Measurements from ENCODE around the gene ARHGAP26. TPM values are rescaled to one million over a fixed set of nuclear protein-coding genes. Genes with fewer than 3 reads are reported as not detected.
A peak's percentile ranks its signal among the peaks of the same experiment; 100 is the strongest.
"Not testable (repeated sequence)": the region's sequence is repeated elsewhere in the genome, so short reads cannot be mapped to it uniquely, and the experiment has no call there.

The ARHGAP26 gene
- total and polyA plus RNA-seq, 5 donors = 13.2 to 56.9 (median 47.0) TPM

DNA sequence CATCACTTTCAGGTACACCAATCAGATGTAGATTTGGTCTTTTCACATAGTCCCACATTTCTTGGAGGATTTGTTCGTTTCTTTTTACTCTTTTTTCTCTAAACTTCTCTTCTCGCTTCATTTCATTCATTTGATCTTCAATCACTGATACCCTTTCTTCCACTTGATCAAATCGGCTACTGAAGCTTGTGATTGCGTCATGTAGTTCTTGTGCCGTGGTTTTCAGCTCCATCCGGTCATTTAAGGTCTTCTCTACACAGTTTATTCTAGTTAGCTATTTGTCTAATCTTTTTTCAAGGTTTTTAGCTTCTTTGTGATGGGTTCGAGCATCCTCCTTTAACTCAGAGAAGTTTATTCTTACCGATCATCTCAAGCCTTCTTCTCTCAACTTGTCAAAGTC, 219.9 kb downstream of the ARHGAP26 start:
- H3K4me3 ChIP-seq (ENCODE audit: low read length); H3K9me3 ChIP-seq (ENCODE audit: control insufficient read depth, low read length); H3K4me1 ChIP-seq (ENCODE audit: control insufficient read depth, insufficient read depth, low read length); ATAC-seq; intact Hi-C loops (cut with DNase I); H3K27me3 ChIP-seq (ENCODE audit: control insufficient read depth, insufficient read depth); H3K27ac ChIP-seq (ENCODE audit: low read length); DNase-seq: not testable (repeated sequence)
- 93% methylated on average over 8 of the region's 8 CpGs for WGBS

DNA sequence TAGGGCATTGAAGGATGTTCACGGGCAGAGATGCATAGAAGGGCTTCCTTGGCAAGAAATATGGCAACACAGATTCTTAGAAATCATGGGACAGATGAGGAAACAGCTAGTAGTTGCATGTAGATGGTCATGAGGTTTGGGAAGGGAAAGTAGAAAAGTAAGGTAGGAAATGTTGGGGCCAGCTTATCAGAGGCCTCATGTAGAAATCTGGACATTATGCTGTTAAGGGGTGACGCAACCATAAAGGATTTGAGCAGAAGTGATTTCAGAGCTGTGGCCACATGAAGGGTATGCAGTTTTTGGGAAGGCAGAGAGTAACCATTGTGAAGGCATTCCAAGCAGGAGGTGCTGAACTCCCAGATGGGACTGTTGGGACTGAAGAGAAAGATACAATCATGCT, 224.0 kb downstream of the ARHGAP26 start:
- intact Hi-C loops (cut with DNase I) = no loop called here
- ATAC-seq (no peak), DNase-seq (no peak)
- WGBS = 93% methylated on average over 2 of the region's 2 CpGs
- Histone ChIP-seq H3K4me3 (ENCODE audit: low read length) (no peak overlapping the region), H3K27ac (ENCODE audit: low read length) (no peak overlapping the region), H3K27me3 (ENCODE audit: control insufficient read depth, insufficient read depth) (no peaks in the 10 kb centered on the region), H3K9me3 (ENCODE audit: control insufficient read depth, low read length) (no peaks in the 10 kb centered on the region), H3K4me1 (ENCODE audit: control insufficient read depth, insufficient read depth, low read length) (no peaks in the 10 kb centered on the region)

DNA sequence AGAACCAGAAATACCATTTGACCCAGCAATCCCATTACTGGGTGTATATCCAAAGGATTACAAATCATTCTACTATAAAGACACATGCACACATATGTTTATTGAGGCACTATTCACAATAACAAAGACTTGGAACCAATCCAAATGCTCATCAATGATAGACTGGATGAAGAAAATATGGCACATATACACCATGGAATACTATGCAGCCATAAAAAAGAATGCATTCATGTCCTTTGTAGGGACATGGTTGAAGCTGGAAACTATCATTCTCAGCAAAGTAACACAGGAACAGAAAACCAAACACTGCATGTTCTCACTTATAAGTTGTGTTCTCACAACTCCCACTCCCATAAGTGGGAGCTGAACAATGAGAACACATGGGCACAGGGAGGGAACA, 225.4 kb downstream of the ARHGAP26 start:
- H3K27me3 ChIP-seq (ENCODE audit: control insufficient read depth, insufficient read depth); intact Hi-C loops (cut with DNase I); H3K4me3 ChIP-seq (ENCODE audit: low read length); H3K27ac ChIP-seq (ENCODE audit: low read length); H3K4me1 ChIP-seq (ENCODE audit: control insufficient read depth, insufficient read depth, low read length); H3K9me3 ChIP-seq (ENCODE audit: control insufficient read depth, low read length); DNase-seq; ATAC-seq: not testable (repeated sequence)

DNA sequence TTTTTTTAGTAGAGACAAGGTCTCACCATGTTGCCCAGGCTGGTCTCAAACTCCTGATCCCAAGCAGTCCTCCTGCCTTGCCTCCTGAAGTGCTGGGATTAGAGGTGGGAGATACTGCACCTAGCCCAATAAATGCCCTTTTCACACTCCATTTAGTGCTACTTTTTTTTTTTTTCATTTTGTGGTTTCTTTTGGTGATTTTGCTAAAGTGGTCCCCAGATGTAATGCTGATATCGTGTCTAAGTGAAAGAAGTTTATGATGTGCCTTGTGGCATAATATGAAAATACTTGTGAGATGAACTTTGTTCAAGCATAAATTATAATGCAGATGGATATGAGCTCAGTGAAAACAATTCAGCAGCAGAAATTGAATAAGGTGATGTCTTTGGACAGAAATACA, 227.4 kb downstream of the ARHGAP26 start:
- ATAC-seq (no peak), DNase-seq (no peak)
- H3K4me3 ChIP-seq (ENCODE audit: low read length) = no peak overlapping the region
- no peaks in the 10 kb centered on the region for H3K27me3 ChIP-seq (ENCODE audit: control insufficient read depth, insufficient read depth)
- no peaks in the 10 kb centered on the region for H3K9me3 ChIP-seq (ENCODE audit: control insufficient read depth, low read length)
- no peak overlapping the region for H3K27ac ChIP-seq (ENCODE audit: low read length)
- 99% methylated on average over 1 of the region's 1 CpG for WGBS
- H3K4me1 ChIP-seq (ENCODE audit: control insufficient read depth, insufficient read depth, low read length) = peaks cover 4% of the 10 kb centered on the region
- intact Hi-C loops (cut with DNase I) = no loop called here

DNA sequence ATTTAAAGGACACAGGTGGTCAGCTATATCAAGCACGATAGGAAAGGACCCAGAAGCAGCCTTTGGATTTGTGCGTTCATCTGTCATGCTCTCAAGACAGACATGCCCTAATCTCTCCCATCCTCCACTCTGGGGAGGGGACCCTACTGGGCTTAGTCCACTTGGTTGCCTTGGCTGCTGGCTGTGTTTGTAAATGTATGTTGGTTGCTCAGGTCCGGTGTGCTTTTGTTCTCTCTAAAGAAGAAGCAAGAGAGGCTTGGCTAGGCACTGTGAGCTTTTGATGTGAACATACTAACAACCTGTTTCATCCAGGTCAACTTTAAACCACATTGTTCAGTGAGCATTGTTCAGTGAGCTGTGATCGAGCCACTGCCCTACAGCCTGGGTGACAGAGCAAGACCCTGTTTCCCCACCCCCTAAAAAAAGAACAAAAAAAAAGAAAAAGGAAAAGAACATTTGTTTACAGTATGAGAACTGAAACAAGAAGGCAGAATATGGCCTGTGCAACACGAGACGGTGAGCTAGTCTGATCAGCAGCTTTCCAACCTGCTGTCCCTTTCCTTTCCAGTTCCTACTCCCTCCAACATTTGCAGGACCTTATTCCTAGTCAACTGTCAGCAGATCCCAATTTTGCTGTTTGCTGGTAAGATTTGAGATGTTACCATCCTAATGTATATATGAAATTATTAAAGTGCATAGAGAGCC, 228.3 kb downstream of the ARHGAP26 start:
- 82% methylated on average over 6 of the region's 6 CpGs for WGBS
- ATAC-seq (no peak), DNase-seq (no peak)
- no peak overlapping the region for H3K27ac ChIP-seq (ENCODE audit: low read length)
- H3K4me3 ChIP-seq (ENCODE audit: low read length) = no peak overlapping the region
- H3K27me3 ChIP-seq (ENCODE audit: control insufficient read depth, insufficient read depth) = no peaks in the 10 kb centered on the region
- H3K9me3 ChIP-seq (ENCODE audit: control insufficient read depth, low read length) = no peaks in the 10 kb centered on the region
- H3K4me1 ChIP-seq (ENCODE audit: control insufficient read depth, insufficient read depth, low read length) = peaks cover 9% of the 10 kb centered on the region
- intact Hi-C loops (cut with DNase I) = no loop called here

DNA sequence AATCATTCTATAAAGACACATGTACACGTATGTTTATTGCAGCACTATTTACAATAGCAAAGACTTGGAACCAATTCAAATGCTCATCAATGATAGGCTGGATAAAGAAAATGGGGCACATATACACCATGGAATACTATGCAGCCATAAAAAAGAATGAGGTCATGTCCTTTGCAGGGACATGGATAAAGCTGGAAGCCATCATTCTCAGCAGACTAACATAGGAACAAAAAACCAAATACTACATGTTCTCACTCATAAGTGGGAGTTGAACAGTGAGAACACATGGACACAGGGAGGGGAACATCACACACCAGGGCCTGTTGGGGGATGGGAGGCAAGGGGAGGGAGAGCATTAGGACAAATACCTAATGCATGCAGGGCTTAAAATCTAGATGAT, 230.4 kb downstream of the ARHGAP26 start:
- not testable (repeated sequence) for ATAC-seq; H3K9me3 ChIP-seq (ENCODE audit: control insufficient read depth, low read length); H3K4me3 ChIP-seq (ENCODE audit: low read length); H3K27me3 ChIP-seq (ENCODE audit: control insufficient read depth, insufficient read depth); H3K27ac ChIP-seq (ENCODE audit: low read length)
- peak in 1 of 3 donors; percentile 32 for DNase-seq
- WGBS = 98% methylated on average over 1 of the region's 1 CpG
- peaks cover 18% of the 10 kb centered on the region for H3K4me1 ChIP-seq (ENCODE audit: control insufficient read depth, insufficient read depth, low read length)
- intact Hi-C loops (cut with DNase I) = loop anchor here in 1 of 4 donors (10.0 kb wide), 2 partner anchors 404 to 824 kb away; partner anchors contain the start of gene NR3C1

DNA sequence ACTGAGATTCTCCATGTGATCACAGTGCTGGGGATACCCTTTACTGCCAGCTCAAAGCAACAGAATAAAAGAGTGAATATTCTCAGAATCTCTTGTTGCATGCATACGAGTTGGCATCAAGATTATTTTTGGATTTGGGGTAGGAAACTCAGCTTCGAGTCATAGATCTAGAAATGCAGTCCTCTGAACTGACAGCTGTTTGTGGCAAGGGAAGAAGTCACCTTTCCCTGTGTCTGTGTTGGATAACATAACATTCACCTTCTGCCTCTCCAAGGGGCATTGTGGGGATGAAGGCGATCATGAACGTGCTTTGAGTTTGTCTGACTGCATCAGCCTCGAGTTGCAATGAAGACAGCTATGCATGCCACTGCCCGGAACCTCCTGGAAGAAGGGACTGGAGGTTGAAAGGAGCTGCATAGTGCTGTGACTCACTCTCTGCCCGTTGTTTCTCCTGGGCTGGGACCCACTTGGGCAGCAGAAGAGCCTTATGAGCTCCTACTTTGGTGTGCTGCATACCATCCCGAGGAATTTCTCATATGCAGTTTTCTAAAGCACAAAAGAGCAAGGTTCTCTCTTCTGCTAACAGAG, 231.7 kb downstream of the ARHGAP26 start:
- Histone ChIP-seq H3K4me1 (ENCODE audit: control insufficient read depth, insufficient read depth, low read length) (peaks cover 22% of the 10 kb centered on the region), H3K9me3 (ENCODE audit: control insufficient read depth, low read length) (no peaks in the 10 kb centered on the region), H3K4me3 (ENCODE audit: low read length) (no peak overlapping the region), H3K27ac (ENCODE audit: low read length) (peak overlapping the region; percentile 49), H3K27me3 (ENCODE audit: control insufficient read depth, insufficient read depth) (no peaks in the 10 kb centered on the region)
- 33% methylated on average over 8 of the region's 8 CpGs for WGBS
- DNase-seq (peak in 1 of 3 donors; percentile 37), ATAC-seq (peak in 1 of 2 donors; percentile 17)
- intact Hi-C loops (cut with DNase I) = loop anchor here in 1 of 4 donors (10.0 kb wide), 2 partner anchors 403 to 823 kb away; partner anchors contain the start of gene NR3C1

DNA sequence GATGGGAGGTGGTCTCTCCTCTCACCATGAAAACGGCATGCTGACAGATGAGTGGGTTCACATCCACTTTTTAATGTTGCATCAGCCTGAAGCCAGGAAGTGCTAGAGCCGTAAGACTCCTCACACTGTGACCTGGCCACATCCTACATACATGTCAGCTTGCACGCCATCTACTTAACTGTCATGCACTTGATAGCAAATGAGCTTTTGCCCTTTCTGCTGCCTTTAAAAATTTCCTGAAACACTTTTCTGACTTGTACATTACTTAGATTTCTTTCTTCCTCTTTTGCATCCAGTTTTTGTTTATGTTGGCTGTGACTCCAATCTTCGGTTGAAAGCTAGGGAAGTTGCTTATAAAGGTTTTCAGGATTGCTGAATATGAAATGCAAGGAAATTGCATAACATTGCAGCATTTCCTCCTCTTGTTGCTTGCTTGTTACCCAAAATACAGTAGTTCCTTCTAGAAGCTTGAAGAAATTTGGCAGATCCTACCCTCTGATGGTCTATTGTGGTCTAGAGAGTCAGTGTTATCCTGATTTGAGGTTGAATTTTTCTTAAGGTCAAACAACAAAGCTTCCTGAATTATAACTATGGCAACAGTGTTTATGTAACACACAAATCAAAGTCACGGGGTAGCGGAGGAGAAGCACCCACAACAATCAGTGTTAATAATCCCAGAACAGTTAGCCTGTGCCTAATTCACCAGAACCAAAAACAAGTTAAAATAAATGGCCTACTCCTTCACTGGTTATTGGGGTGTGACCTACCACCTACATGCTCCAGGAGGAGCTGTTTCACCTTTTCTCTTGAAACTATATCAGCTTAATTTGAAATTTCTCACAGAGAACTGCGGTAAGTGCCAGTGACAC, 232.5 kb downstream of the ARHGAP26 start:
- Histone ChIP-seq H3K27ac (ENCODE audit: low read length) (peak overlapping the region; percentile 83), H3K9me3 (ENCODE audit: control insufficient read depth, low read length) (no peaks in the 10 kb centered on the region), H3K4me3 (ENCODE audit: low read length) (no peak overlapping the region), H3K4me1 (ENCODE audit: control insufficient read depth, insufficient read depth, low read length) (peaks cover 25% of the 10 kb centered on the region), H3K27me3 (ENCODE audit: control insufficient read depth, insufficient read depth) (no peaks in the 10 kb centered on the region)
- intact Hi-C loops (cut with DNase I) = loop anchor here in 1 of 4 donors (10.0 kb wide), 2 partner anchors 402 to 822 kb away; partner anchors contain the start of gene NR3C1
- 16% methylated on average over 7 of the region's 7 CpGs for WGBS
- ATAC-seq (peak; percentile 80 to 85), DNase-seq (peak in 1 of 3 donors; percentile 45)

DNA sequence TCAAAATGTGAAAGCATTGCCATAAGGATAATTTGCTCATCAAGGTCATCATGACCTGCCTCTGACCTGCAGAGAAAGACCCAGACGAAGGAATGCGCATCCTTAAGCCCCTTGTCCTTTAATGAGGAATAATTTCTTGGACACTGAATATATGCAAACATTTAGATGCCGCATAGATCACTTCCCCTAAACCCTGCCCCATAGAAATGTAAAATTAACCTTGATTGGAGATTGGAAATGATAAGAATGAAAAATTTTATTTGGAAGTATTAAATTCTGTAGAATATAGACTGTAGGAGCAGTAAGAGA, 233.1 kb downstream of the ARHGAP26 start:
- DNase-seq (no peak), ATAC-seq (no peak)
- no peaks in the 10 kb centered on the region for H3K27me3 ChIP-seq (ENCODE audit: control insufficient read depth, insufficient read depth)
- WGBS = 72% methylated on average over 3 of the region's 3 CpGs
- H3K4me1 ChIP-seq (ENCODE audit: control insufficient read depth, insufficient read depth, low read length) = peaks cover 25% of the 10 kb centered on the region
- H3K9me3 ChIP-seq (ENCODE audit: control insufficient read depth, low read length) = no peaks in the 10 kb centered on the region
- H3K4me3 ChIP-seq (ENCODE audit: low read length) = no peak overlapping the region
- intact Hi-C loops (cut with DNase I) = loop anchor here in 1 of 4 donors (10.0 kb wide), 2 partner anchors 402 to 822 kb away; partner anchors contain the start of gene NR3C1
- peak overlapping the region; percentile 83 for H3K27ac ChIP-seq (ENCODE audit: low read length)

DNA sequence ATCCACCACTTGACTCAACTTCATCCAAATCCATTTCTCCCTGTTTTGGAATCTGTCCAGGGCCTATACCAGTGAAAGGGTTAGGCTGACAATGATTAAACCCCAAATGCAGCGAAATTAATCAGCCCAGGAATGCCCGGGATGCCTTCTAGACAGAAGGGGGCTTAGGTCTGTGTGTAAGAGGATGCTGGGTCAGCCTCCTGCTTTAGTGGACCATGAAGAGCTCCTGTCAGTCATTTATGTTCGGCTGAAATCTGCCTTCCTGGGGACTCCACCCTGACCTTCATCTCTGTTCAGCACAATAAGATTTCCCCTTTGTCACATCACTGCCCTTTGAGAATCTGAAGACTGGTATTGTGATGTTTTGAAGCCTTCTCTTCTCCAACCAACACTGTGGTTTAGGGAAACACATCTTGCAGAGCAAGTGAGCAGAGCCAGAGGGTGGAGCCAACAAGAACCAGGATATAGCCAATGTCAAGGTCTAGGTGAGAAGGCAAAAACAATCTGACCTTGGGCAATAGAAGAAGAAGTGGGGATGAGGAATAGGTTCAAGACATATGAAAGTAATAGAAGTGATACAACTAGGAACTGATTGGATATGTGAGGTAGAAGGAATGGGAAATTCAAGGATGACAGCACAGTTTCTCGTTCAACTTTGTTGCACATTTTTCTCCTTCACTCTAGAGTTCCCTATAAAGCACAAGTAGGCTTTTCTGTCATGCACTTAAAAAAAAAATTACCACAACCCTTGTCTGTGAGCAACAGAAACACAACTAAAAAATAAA, 234.4 kb downstream of the ARHGAP26 start:
- WGBS = 79% methylated on average over 4 of the region's 4 CpGs
- no peaks in the 10 kb centered on the region for H3K9me3 ChIP-seq (ENCODE audit: control insufficient read depth, low read length)
- H3K4me1 ChIP-seq (ENCODE audit: control insufficient read depth, insufficient read depth, low read length) = peaks cover 30% of the 10 kb centered on the region
- no peaks in the 10 kb centered on the region for H3K27me3 ChIP-seq (ENCODE audit: control insufficient read depth, insufficient read depth)
- intact Hi-C loops (cut with DNase I) = loop anchor here in 2 of 4 donors (5.0 to 10.0 kb wide), 3 partner anchors 398 to 820 kb away; partner anchors contain the start of gene NR3C1 (in 2 of the 2)
- H3K27ac ChIP-seq (ENCODE audit: low read length) = no peak overlapping the region
- H3K4me3 ChIP-seq (ENCODE audit: low read length) = no peak overlapping the region
- ATAC-seq (no peak), DNase-seq (no peak)
